ENCODE data around the gene AHNAK2.

- TF ChIP-seq, protein P1, sequence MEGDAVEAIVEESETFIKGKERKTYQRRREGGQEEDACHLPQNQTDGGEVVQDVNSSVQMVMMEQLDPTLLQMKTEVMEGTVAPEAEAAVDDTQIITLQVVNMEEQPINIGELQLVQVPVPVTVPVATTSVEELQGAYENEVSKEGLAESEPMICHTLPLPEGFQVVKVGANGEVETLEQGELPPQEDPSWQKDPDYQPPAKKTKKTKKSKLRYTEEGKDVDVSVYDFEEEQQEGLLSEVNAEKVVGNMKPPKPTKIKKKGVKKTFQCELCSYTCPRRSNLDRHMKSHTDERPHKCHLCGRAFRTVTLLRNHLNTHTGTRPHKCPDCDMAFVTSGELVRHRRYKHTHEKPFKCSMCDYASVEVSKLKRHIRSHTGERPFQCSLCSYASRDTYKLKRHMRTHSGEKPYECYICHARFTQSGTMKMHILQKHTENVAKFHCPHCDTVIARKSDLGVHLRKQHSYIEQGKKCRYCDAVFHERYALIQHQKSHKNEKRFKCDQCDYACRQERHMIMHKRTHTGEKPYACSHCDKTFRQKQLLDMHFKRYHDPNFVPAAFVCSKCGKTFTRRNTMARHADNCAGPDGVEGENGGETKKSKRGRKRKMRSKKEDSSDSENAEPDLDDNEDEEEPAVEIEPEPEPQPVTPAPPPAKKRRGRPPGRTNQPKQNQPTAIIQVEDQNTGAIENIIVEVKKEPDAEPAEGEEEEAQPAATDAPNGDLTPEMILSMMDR (conservative IDR thresholded peaks at IDR 0.05 in 1 of 2, IDR thresholded peaks at IDR 0.05 in 1 of 2; ENCODE audit: extremely low read depth in 1 of 2, insufficient read depth in 1 of 2, low read depth in 1 of 2, low read length in 2 of 2), result no peak
- TF ChIP-seq EZH2 (IDR thresholded peaks at IDR 0.05; ENCODE audit: borderline replicate concordance, low read length), result no peak
Measured at GRCh38 chr14:104953896-104954656, 24.1 kb downstream of the AHNAK2 start.
